Mucosa of descending colon (tissue), 3 donors: ENCODE data around the gene C1orf116. TPM values are rescaled to one million over a fixed set of nuclear protein-coding genes. Genes with fewer than 3 reads are reported as not detected.
A peak's percentile ranks its signal among the peaks of the same experiment; 100 is the strongest.

Experiments used
- ATAC-seq: fragments of 200-7000 bp; cut with Tn5 transposase; one replicate; pipeline ENCODE4 v1.9.1; 2020; ENCODE audit warnings: mild to moderate bottlenecking, moderate library complexity
- DNase-seq, 3 donors: peaks; one replicate each; pipeline ENCODE4 v3.0.0-alpha.2; 2020
- H3K36me3 ChIP-seq: fragments of 200-600 bp; one replicate; pipeline ENCODE4 v1.8.0; 2021; ENCODE audit warnings: low read depth, mild to moderate bottlenecking
- H3K4me1 ChIP-seq: fragments of 200-600 bp; one replicate; pipeline ENCODE4 v1.8.0; 2021; ENCODE audit warnings: low read depth, mild to moderate bottlenecking
- H3K4me3 ChIP-seq: fragments of 200-600 bp; one replicate; pipeline ENCODE4 v1.8.0; 2021; ENCODE audit warnings: mild to moderate bottlenecking
- H3K9me3 ChIP-seq: fragments of 200-600 bp; one replicate; pipeline ENCODE4 v1.8.0; 2021; ENCODE audit warnings: mild to moderate bottlenecking
- intact Hi-C, 2 donors: fragments of 100-400 bp; cut with DNase I in 1 of 2; cut with micrococcal nuclease in 1 of 2; formaldehyde crosslinking; loops; one replicate each; pipeline versions ENCODE4 v1.11.0 to v1.11.1; 2022; cut with DNase I, micrococcal nuclease
- total RNA-seq, 3 donors: library from RNA; stranded (reverse); fragmentation: NEBNext Ultra II Directional in 2 of 3; extraction: Animal tissue kit (Norgen Biotek cat#: 25700) in 2 of 3; gene quantifications; one replicate each; pipeline versions ENCODE4 v1.2.1 to v1.2.4, GENCODE V29; 2021 to 2023
- TF ChIP-seq, protein P1 (sequence below): fragments of 200-600 bp; IDR thresholded peaks from one replicate; pipeline ENCODE4 v1.8.0; 2022; ENCODE audit warnings: antibody characterized with exemption, mild to moderate bottlenecking
- donor health status: DM: no; HTN: no; CAD: no; lungs with moderate emphysema.
- donor health status: DM: no; HTN: no; CAD: no.
- donor health status: DM: no; HTN: yes; CAD: no.

C1orf116 gene
- total RNA-seq, 3 donors from 2014 or later: 8.7 to 31.0 (median 25.4) TPM

DNA sequence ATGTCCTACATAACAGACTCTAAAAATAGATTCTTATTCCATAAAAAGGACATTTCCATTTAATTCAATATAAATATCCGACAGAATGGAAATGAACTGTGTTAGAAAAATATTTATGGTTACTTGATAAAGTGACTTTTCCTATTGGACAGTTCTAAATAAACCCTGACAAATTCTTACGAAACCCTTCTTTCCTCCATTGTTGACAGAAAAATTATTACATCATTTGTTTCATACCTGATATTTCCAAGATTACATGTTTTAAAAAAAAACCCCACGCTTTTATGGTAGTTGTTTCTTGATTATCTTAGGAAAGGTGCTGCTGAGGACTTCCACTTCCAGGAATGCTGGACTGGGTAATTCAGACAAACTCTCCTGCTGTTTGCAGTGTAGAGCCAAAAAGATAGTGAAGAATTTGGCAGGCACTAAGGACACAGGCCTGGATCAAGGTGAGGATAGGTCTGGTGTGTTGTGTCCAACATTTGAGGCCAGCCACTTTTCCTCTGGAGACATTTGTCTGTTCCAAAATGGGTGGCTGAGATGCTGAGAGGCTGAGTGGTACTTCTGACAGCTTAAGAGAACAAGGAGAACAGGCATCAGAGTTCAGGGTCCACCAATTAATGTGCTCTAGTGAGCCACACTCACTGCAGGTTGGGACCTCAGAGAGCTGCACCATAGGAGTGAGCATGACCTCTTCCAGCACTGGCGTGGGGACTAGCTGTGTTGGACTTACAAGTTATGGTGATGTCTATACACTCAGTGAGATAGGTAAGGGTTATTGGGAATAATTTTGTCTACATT is 7.0 kb upstream of the C1orf116 start:
- ATAC-seq: no peak
- Histone ChIP-seq H3K4me1 (no peaks in the 10 kb centered on the region), H3K9me3 (no peaks in the 10 kb centered on the region), H3K36me3 (no peaks in the 10 kb centered on the region), H3K4me3 (no peak overlapping the region)
- DNase-seq: no peak
- TF ChIP-seq, protein P1, sequence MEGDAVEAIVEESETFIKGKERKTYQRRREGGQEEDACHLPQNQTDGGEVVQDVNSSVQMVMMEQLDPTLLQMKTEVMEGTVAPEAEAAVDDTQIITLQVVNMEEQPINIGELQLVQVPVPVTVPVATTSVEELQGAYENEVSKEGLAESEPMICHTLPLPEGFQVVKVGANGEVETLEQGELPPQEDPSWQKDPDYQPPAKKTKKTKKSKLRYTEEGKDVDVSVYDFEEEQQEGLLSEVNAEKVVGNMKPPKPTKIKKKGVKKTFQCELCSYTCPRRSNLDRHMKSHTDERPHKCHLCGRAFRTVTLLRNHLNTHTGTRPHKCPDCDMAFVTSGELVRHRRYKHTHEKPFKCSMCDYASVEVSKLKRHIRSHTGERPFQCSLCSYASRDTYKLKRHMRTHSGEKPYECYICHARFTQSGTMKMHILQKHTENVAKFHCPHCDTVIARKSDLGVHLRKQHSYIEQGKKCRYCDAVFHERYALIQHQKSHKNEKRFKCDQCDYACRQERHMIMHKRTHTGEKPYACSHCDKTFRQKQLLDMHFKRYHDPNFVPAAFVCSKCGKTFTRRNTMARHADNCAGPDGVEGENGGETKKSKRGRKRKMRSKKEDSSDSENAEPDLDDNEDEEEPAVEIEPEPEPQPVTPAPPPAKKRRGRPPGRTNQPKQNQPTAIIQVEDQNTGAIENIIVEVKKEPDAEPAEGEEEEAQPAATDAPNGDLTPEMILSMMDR: no peak
- intact Hi-C loops: no loop called here

DNA sequence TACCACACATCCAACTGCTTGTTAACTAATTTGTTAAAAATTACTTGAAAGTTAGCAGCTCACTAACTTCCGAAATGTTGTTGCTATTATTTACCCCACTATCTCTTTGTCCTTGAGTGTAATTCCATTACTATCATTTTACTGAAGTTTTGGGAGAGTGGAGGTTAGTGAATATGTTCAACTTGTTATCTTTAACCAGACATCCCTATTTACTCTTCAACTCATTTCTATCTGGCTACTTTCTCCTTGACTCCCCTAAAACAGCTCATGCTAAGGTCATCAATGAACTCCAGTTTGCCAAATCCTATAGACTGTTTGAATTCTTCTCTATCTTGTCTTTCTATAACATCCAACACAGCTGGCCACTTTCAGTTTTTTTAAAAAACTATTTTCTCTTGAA is 4.3 kb upstream of the C1orf116 start:
- DNase-seq (no peak), ATAC-seq (no peak)
- peaks cover 10% of the 10 kb centered on the region for H3K4me1 ChIP-seq
- intact Hi-C loops: no loop called here
- TF ChIP-seq, protein P1: no peak
- no peaks in the 10 kb centered on the region for H3K36me3 ChIP-seq
- no peak overlapping the region for H3K4me3 ChIP-seq
- H3K9me3 ChIP-seq: no peaks in the 10 kb centered on the region

DNA sequence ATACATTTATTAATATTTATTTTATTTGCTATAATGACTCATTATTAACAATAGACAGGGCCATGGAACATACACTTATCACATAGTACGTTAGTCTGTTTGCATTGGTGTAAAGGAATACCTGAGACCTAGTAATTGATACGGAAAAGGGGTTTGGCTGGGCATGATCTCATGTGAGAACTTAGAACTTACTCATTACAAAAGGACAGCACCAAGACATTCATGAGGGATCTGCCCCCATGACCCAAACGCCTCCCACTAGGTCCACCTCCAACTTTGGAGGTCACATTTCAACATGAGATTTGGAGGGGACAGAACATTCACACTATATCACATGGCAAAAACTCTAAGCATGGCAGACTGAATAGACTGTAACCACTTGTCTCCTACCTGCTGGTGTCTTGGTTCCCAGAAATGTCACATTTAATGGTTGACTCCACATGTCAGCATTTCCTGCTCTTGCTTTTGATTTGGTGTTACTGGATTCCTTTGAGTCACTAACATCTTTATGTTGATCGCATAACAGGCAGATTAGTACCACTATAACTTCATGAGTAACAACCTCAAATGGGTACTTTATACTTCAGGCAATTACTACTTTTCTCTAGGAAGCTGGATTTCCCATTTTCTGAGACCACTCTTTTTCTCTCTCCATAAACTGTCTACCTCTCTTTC is 3.5 kb upstream of the C1orf116 start:
- no peak overlapping the region for H3K4me3 ChIP-seq
- DNase-seq (no peak), ATAC-seq (no peak)
- peaks cover 10% of the 10 kb centered on the region for H3K4me1 ChIP-seq
- intact Hi-C loops: no loop called here
- TF ChIP-seq, protein P1: no peak
- H3K36me3 ChIP-seq: no peaks in the 10 kb centered on the region
- H3K9me3 ChIP-seq: no peaks in the 10 kb centered on the region

DNA sequence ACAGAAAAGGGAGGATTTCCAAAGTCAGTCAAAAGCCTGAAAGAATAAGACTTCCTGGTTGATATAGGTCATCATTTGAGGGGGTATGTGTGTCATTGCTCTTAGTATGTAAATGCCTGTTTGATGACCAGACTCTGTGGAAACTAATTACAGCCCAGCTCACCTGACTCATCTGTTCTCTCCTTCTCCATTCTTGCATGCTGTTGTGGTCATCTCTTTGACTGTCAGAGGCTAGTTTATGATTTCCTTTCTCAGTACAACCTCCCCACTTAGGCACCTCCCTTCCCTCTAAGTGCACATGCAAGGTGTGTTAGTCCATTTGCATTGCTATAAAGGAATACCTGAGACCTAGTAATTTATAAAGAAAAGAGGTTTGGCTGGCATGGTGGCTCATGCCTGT is 2.4 kb upstream of the C1orf116 start:
- Histone ChIP-seq H3K4me1 (peaks cover 11% of the 10 kb centered on the region), H3K36me3 (no peaks in the 10 kb centered on the region), H3K4me3 (no peak overlapping the region), H3K9me3 (no peaks in the 10 kb centered on the region)
- intact Hi-C loops: no loop called here
- TF ChIP-seq, protein P1: no peak
- DNase-seq: no peak
- ATAC-seq: peak; percentile 41

DNA sequence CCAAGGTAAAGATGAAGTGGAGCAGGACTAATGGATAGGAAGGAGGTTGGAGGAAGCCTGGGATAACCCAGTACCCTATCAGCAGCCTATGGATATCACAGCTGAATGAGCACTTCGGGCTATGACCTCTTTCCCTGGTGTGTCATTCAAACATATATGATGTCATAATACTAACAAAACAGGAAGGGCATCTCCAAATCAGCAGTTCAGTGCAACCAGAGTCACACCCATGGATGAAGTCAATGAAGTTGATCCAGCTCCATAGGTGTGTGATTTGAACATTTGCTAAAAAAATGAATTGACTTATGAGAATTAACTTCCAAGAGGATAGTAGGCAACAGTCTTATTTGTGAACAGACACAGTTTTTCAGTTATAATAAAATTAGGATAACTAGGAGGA is 1.7 kb upstream of the C1orf116 start:
- DNase-seq (no peak), ATAC-seq (peak; percentile 6)
- Histone ChIP-seq H3K4me1 (peaks cover 18% of the 10 kb centered on the region), H3K36me3 (no peaks in the 10 kb centered on the region), H3K9me3 (no peaks in the 10 kb centered on the region), H3K4me3 (no peak overlapping the region)
- TF ChIP-seq, protein P1: no peak
- intact Hi-C loops: no loop called here
